ENCODE data around the gene SBNO2. TPM values are rescaled to one million over a fixed set of nuclear protein-coding genes. Genes with fewer than 3 reads are reported as not detected.
"Not testable (repeated sequence)": the region's sequence is repeated elsewhere in the genome, so short reads cannot be mapped to it uniquely, and the experiment has no call there.

SBNO2 gene
- total and polyA plus RNA-seq, 8 donors = 16.3 to 74.7 (median 42.7) TPM

- intact Hi-C loops (cut with DNase I; ENCODE audit: low total_unique reads) = no loop called here
- peak; percentile 99 to 100 for DNase-seq
- peaks cover 43 to 65% (median 60%) of the 10 kb centered on the region in 4 donors for H3K4me1 ChIP-seq
- H3K9me3 ChIP-seq = no peaks in the 10 kb centered on the region
- H3K27ac ChIP-seq = peak within 1 kb of the TSS; percentile 77 to 90 (median 86)
- no peaks in the 10 kb centered on the region for H3K27me3 ChIP-seq
- WGBS, 5 donors = 3 to 15% (median 5%) methylated on average over 22 to 110 of the region's 114 CpGs
- peak within 1 kb of the TSS; percentile 73 to 91 (median 80) for H3K4me3 ChIP-seq
- H3K36me3 ChIP-seq = peaks cover 0 to 5% (median 2%) of the 10 kb centered on the region in 4 donors
- TF ChIP-seq EP300 (IDR thresholded peaks at IDR 0.05) (no peak), POLR2AphosphoS5 (IDR thresholded peaks at IDR 0.05) (peak; percentile 74 to 94 (median 89))
These were observed 31.3 kb upstream of the SBNO2 start, which contains the start of gene STK11 for GRCh38 chr19:1205114-1206099. STK11 (plus strand) TSS chr19:1205778; CDS start chr19:1206914, 1,136 bp downstream.

GRCh38 chr19:1200614-1201013 is 26.5 kb upstream of the SBNO2 start:
- DNase-seq; H3K4me3 ChIP-seq; H3K27ac ChIP-seq; H3K36me3 ChIP-seq; intact Hi-C loops (cut with DNase I; ENCODE audit: low total_unique reads); H3K9me3 ChIP-seq; H3K27me3 ChIP-seq: not testable (repeated sequence)
- peaks cover 16 to 29% (median 22%) of the 10 kb centered on the region in 4 donors for H3K4me1 ChIP-seq
- WGBS, 5 donors = 79 to 94% (median 82%) methylated on average over 4 of the region's 4 CpGs

- Histone ChIP-seq H3K36me3 (no peaks in the 10 kb centered on the region), H3K27ac (no peak overlapping the region), H3K9me3 (no peaks in the 10 kb centered on the region), H3K4me3 (no peak overlapping the region), H3K4me1 (peaks cover 10 to 21% (median 15%) of the 10 kb centered on the region in 4 donors), H3K27me3 (no peaks in the 10 kb centered on the region)
- intact Hi-C loops (cut with DNase I; ENCODE audit: low total_unique reads) = no loop called here
- WGBS, 5 donors = 90 to 96% (median 93%) methylated on average over 8 to 10 of the region's 10 CpGs
- no peak for DNase-seq
- TF ChIP-seq EP300 (IDR thresholded peaks at IDR 0.05) (no peak), CTCF (IDR thresholded peaks at IDR 0.05) (no peak), POLR2AphosphoS5 (IDR thresholded peaks at IDR 0.05) (no peak), POLR2A (IDR thresholded peaks at IDR 0.05) (no peak)
These were observed 25.5 kb upstream of the SBNO2 start for GRCh38 chr19:1199531-1199930.

- Histone ChIP-seq H3K4me3 (no peak overlapping the region), H3K27ac (no peak overlapping the region), H3K36me3 (no peaks in the 10 kb centered on the region), H3K27me3 (no peaks in the 10 kb centered on the region), H3K4me1 (peaks cover 0 to 20% (median 4%) of the 10 kb centered on the region in 4 donors), H3K9me3 (no peaks in the 10 kb centered on the region)
- TF ChIP-seq POLR2AphosphoS5 (IDR thresholded peaks at IDR 0.05) = no peak
- TF ChIP-seq EP300 (IDR thresholded peaks at IDR 0.05) = no peak
- no peak for TF ChIP-seq CTCF (IDR thresholded peaks at IDR 0.05)
- no peak for TF ChIP-seq POLR2A (IDR thresholded peaks at IDR 0.05)
- peak in 1 of 2 donors; percentile 59 for DNase-seq
- WGBS, 5 donors = 67 to 70% (median 69%) methylated on average over 6 to 9 of the region's 9 CpGs
- intact Hi-C loops (cut with DNase I; ENCODE audit: low total_unique reads) = no loop called here
These were observed 15.4 kb upstream of the SBNO2 start for GRCh38 chr19:1189419-1189818.

GRCh38 chr19:1183543-1184172 is 9.6 kb upstream of the SBNO2 start:
- Histone ChIP-seq H3K27me3 (no peaks in the 10 kb centered on the region), H3K9me3 (no peaks in the 10 kb centered on the region), H3K4me3 (no peak overlapping the region), H3K36me3 (no peaks in the 10 kb centered on the region), H3K4me1 (peaks cover 14 to 56% (median 27%) of the 10 kb centered on the region in 4 donors), H3K27ac (peak overlapping the region in 4 of 5 donors; percentile 59 to 84 (median 76))
- TF ChIP-seq POLR2AphosphoS5 (IDR thresholded peaks at IDR 0.05) = peak in 1 of 3 donors; percentile 53
- TF ChIP-seq CTCF (IDR thresholded peaks at IDR 0.05) = no peak
- WGBS, 5 donors = 52 to 57% (median 56%) methylated on average over 17 to 19 of the region's 19 CpGs
- intact Hi-C loops (cut with DNase I; ENCODE audit: low total_unique reads) = loop anchor here (5.0 kb wide), 1 partner anchor 71 kb away; no protein-coding TSS in a partner anchor
- peak; percentile 76 to 82 for DNase-seq

Measured in stomach (tissue), 9 donors.